HepG2 (cell line): ENCODE results near the gene ALKBH5. TPM values are rescaled to one million over a fixed set of nuclear protein-coding genes. Genes with fewer than 3 reads are reported as not detected.

Experiments
- CCAR2 ChIP-seq: fragments of 200-400 bp; formaldehyde crosslinking; optimal IDR thresholded peaks from 2 replicates; pipeline ENCODE3; 2018; ENCODE audit warnings: low read depth, mild to moderate bottlenecking, low read length, moderate library complexity
- CENPX ChIP-seq: sonication (generic); formaldehyde crosslinking; IDR thresholded peaks from 2 replicates; pipeline ENCODE4 v1.9.0; 2021; ENCODE audit warnings: mild to moderate bottlenecking, missing genetic modification reagents, moderate library complexity
- HES4 ChIP-seq: sonication (generic); formaldehyde crosslinking; IDR thresholded peaks from 2 replicates; pipeline ENCODE4 v1.9.0; 2021; ENCODE audit warnings: mild to moderate bottlenecking, missing genetic modification reagents, borderline replicate concordance
- HOXA5 ChIP-seq: sonication (generic); formaldehyde crosslinking; IDR thresholded peaks from 2 replicates; pipeline ENCODE4 v1.4.0; 2020; ENCODE audit warnings: missing genetic modification reagents
- PAXIP1 ChIP-seq: sonication (generic); formaldehyde crosslinking; conservative IDR thresholded peaks from 2 replicates; pipeline ENCODE4 v1.4.0; 2020; ENCODE audit warnings: mild to moderate bottlenecking, missing genetic modification reagents, moderate library complexity
- PHF21A ChIP-seq: sonication (generic); formaldehyde crosslinking; IDR thresholded peaks from 2 replicates; pipeline ENCODE4 v1.5.0; 2020; ENCODE audit warnings: mild to moderate bottlenecking, missing genetic modification reagents
- REPIN1 ChIP-seq: sonication (generic); formaldehyde crosslinking; IDR thresholded peaks from 2 replicates; pipeline ENCODE4 v1.8.0; 2022; ENCODE audit warnings: missing genetic modification reagents, low read depth, mild to moderate bottlenecking, borderline replicate concordance
- SAP130 ChIP-seq: IDR thresholded peaks from 2 replicates; pipeline ENCODE4 v1.6.1; 2016; ENCODE audit warnings: low read depth
- ZBTB10 ChIP-seq: sonication (generic); formaldehyde crosslinking; IDR thresholded peaks from 2 replicates; pipeline ENCODE4 v1.4.0; 2020; ENCODE audit warnings: missing genetic modification reagents, borderline replicate concordance
- ZNF142 ChIP-seq: sonication (generic); formaldehyde crosslinking; IDR thresholded peaks from 2 replicates; pipeline ENCODE4 v1.4.0; 2020; ENCODE audit warnings: missing genetic modification reagents
- ZNF207 ChIP-seq: fragments of 450-650 bp; IDR thresholded peaks from 2 replicates; pipeline ENCODE4 v1.6.1; 2016; ENCODE audit warnings: antibody characterized with exemption, borderline replicate concordance
- ZNF549 ChIP-seq: sonication (generic); formaldehyde crosslinking; IDR thresholded peaks from 2 replicates; pipeline ENCODE4 v1.5.0; 2020; ENCODE audit warnings: missing genetic modification reagents
- ZNF589 ChIP-seq: sonication (generic); formaldehyde crosslinking; conservative IDR thresholded peaks from 2 replicates; pipeline ENCODE4 v1.8.0; 2022; ENCODE audit warnings: mild to moderate bottlenecking, moderate library complexity, missing genetic modification reagents
- ZNF710 ChIP-seq: sonication (generic); formaldehyde crosslinking; IDR thresholded peaks from 2 replicates; pipeline ENCODE4 v1.5.0; 2020; ENCODE audit warnings: mild to moderate bottlenecking, missing genetic modification reagents, borderline replicate concordance
- ZNF781 ChIP-seq: sonication (generic); formaldehyde crosslinking; IDR thresholded peaks from 2 replicates; pipeline ENCODE4 v1.5.1; 2020; ENCODE audit warnings: borderline replicate concordance, mild to moderate bottlenecking, missing genetic modification reagents; ENCODE audit errors: not compliant biosample characterization
- polyA plus RNA-seq, 8 experiments: library from polyadenylated mRNA; depleted of rRNA in 3 of 8; stranded (reverse) in 7 of 8; unstranded in 1 of 8; fragments of >200 nt; fragmentation: Illumina TruSeq in 4 of 8; extraction: Trizol in 4 of 8; gene quantifications; 2 replicates each; pipeline versions ENCODE4 v1.2.1 to v1.2.3, GENCODE V29; 2011 to 2016; ENCODE audit warnings: low read depth in 4 of 8, missing spikeins in 1 of 8, mixed read lengths in 1 of 8; ENCODE audit not compliant: insufficient read depth in 1 of 8
- total RNA-seq, 5 experiments: library from RNA; depleted of rRNA; stranded (reverse); fragments of >200 nt; fragmentation: Illumina TruSeq; extraction: Trizol; gene quantifications; 2 replicates each; pipeline ENCODE4 v1.2.3, GENCODE V29; 2016; ENCODE audit warnings: low read depth in 1 of 5

Gene ALKBH5
- total and polyA plus RNA-seq, 2 of the 13 experiments (the other 11 are each of a cell fraction or from before 2014, with no cell fraction given), result 68.9 to 76.9 TPM

- no peak for TF ChIP-seq ZNF142 (CRISPR knock-in tag)
- TF ChIP-seq HOXA5, result no peak
- peak; percentile 60; the same call in 1 of the 2 replicates for TF ChIP-seq PAXIP1 (CRISPR knock-in tag)
- no peak for TF ChIP-seq ZNF781 (CRISPR knock-in tag)
- no peak for TF ChIP-seq CENPX (CRISPR knock-in tag)
- TF ChIP-seq ZNF710 (CRISPR knock-in tag), result no peak
- no peak for TF ChIP-seq HES4 (CRISPR knock-in tag)
- no peak for TF ChIP-seq PHF21A (CRISPR knock-in tag)
- no peak for TF ChIP-seq ZNF589 (CRISPR knock-in tag)
- TF ChIP-seq ZNF549 (CRISPR knock-in tag), result no peak
- TF ChIP-seq ZNF207, result no peak
- no peak for TF ChIP-seq CCAR2
- TF ChIP-seq SAP130 (CRISPR knock-in tag), result peak; percentile 66
- no peak for TF ChIP-seq ZBTB10
- TF ChIP-seq REPIN1 (CRISPR knock-in tag), result no peak
Observed at GRCh38 chr17:18191236-18191667, 7.6 kb downstream of the ALKBH5 start (continued).
